CD4-positive, alpha-beta memory T cell (primary cell): ENCODE measurements around the gene CACHD1. TPM values are rescaled to one million over a fixed set of nuclear protein-coding genes. Genes with fewer than 3 reads are reported as not detected.

Experiments
- CTCF ChIA-PET: fragments of 350-600 bp; sonication (Branson Sonifier 250); formaldehyde crosslinking; loops from one replicate; lab custom pipeline; 2021; ENCODE audit warnings: inconsistent platforms; ENCODE audit not compliant: partially characterized antibody; lab: Charles Lee
- POLR2A ChIA-PET: fragments of 350-600 bp; sonication (Branson Sonifier 250); formaldehyde crosslinking; loops from one replicate; lab custom pipeline; 2021; ENCODE audit not compliant: partially characterized antibody; lab: Charles Lee
- DNase-seq, 5 donors: peaks; one replicate each; pipeline versions ENCODE4 v3.0.0 to v3.0.0-alpha.2; 2020 to 2022; ENCODE audit warnings: mixed read lengths in 1 of 5
- H3K27ac ChIP-seq: one replicate; pipeline ENCODE4 v1.7.0; 2013; ENCODE audit warnings: low read depth, low read length
- H3K27me3 ChIP-seq: 2 replicates; pipeline ENCODE4 v1.7.0; 2013; ENCODE audit warnings: mild to moderate bottlenecking, low read length, moderate library complexity; ENCODE audit not compliant: insufficient read depth
- H3K36me3 ChIP-seq: 2 replicates; pipeline ENCODE4 v1.7.0; 2013; ENCODE audit warnings: mild to moderate bottlenecking, low read length, moderate library complexity; ENCODE audit not compliant: insufficient read depth
- H3K4me1 ChIP-seq: 2 replicates; pipeline ENCODE4 v1.7.0; 2013; ENCODE audit warnings: mild to moderate bottlenecking, low read length, moderate library complexity; ENCODE audit not compliant: insufficient read depth
- H3K4me3 ChIP-seq, 2 donors: one replicate each; pipeline ENCODE4 v1.7.0; 2013; ENCODE audit warnings: low read length in 2 of 2, mild to moderate bottlenecking in 1 of 2
- H3K9me3 ChIP-seq, 2 donors: one replicate each; pipeline ENCODE4 v1.7.0; 2013; ENCODE audit warnings: low read length in 2 of 2, control low read depth in 1 of 2; ENCODE audit not compliant: control insufficient read depth in 1 of 2
- H3K27ac Mint-ChIP-seq, 7 donors: one replicate each; pipeline ENCODE4 v1.8.0; 2020 to 2021; ENCODE audit warnings: mixed read lengths in 7 of 7, mild to moderate bottlenecking in 6 of 7, inconsistent platforms in 3 of 7, moderate library complexity in 3 of 7
- H3K27me3 Mint-ChIP-seq, 2 donors: one replicate each; pipeline ENCODE4 v1.8.0; 2020 to 2021; ENCODE audit warnings: mixed read lengths in 2 of 2
- H3K36me3 Mint-ChIP-seq, 2 donors: one replicate each; pipeline ENCODE4 v1.8.0; 2020 to 2021; ENCODE audit warnings: mixed read lengths in 2 of 2, inconsistent platforms in 1 of 2, mild to moderate bottlenecking in 1 of 2
- H3K4me1 Mint-ChIP-seq, 4 donors: one replicate each; pipeline ENCODE4 v1.8.0; 2020 to 2021; ENCODE audit warnings: mixed read lengths in 4 of 4, mild to moderate bottlenecking in 1 of 4
- H3K4me3 Mint-ChIP-seq, 8 donors: one replicate each; pipeline ENCODE4 v1.8.0; 2020 to 2021; ENCODE audit warnings: mixed read lengths in 8 of 8, mild to moderate bottlenecking in 7 of 8, moderate library complexity in 6 of 8, inconsistent platforms in 3 of 8
- H3K9me3 Mint-ChIP-seq, 8 donors: one replicate each; pipeline ENCODE4 v1.8.0; 2020 to 2021; ENCODE audit warnings: mixed read lengths in 8 of 8, mild to moderate bottlenecking in 5 of 8, inconsistent platforms in 3 of 8, moderate library complexity in 1 of 8
- intact Hi-C: fragments of 100-400 bp; cut with micrococcal nuclease; formaldehyde crosslinking; loops from one replicate; pipeline ENCODE4 v1.15.1; 2023
- polyA plus RNA-seq, 2 donors: library from polyadenylated mRNA; unstranded; fragments of 300-500 nt; fragmentation: Illumina TruSeq; gene quantifications; one replicate each; pipeline ENCODE4 v1.2.3, GENCODE V29; 2021
- total RNA-seq, 2 experiments: library from RNA; stranded (reverse); gene quantifications; one replicate each; pipeline ENCODE4 v1.2.3, GENCODE V29; 2021

CACHD1 gene
- total and polyA plus RNA-seq, 4 experiments from 2014 or later = 0.11 to 0.17 TPM; not detected in 2

DNA sequence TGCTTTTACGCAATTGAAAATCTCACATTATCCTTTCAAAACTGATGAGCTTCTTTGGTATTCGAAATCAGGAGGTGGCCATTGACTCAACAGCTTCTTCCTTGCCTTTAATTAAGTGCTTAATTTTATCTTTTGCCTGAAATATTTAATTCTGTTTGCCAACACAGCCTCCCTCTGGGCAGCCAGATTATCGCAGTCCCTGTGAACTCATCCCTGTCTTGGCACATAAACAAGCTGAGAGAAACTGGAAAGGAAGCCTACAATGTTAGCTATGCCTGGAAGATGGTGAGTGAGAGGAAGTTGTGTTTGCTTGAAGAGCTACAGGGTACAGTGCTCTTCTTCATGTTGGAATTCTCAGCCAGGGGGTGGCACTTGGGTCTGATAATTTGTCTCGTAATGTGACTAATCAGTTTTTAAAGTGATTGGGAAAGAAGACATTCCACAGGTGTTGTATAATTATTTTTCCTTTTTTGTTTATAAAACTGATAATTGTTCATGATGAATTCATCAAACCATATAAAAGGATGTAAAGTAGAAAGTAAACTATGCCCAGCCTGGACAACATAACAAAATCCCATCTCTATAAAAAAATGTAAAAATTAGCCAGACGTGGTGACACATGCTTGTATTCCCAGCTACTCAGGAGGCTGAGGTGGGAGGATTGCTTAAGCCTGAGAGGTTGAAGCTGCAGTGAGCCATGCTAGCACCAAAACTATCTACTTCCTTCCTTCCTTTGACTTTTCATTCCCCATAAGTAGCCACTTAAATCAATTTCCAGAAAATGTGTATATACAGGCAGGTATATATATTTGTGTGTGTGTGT is 184.8 kb downstream of the CACHD1 start:
- H3K9me3 Mint-ChIP-seq = peaks cover 0 to 2% (median 0%) of the 10 kb centered on the region in 8 donors
- peaks cover 10 to 13% of the 10 kb centered on the region in 2 donors for H3K27me3 Mint-ChIP-seq
- Histone ChIP-seq H3K27ac (no peak overlapping the region), H3K4me3 (no peak overlapping the region), H3K4me1 (no peaks in the 10 kb centered on the region), H3K36me3 (no peaks in the 10 kb centered on the region), H3K9me3 (no peaks in the 10 kb centered on the region), H3K27me3 (no peaks in the 10 kb centered on the region)
- H3K36me3 Mint-ChIP-seq = no peaks in the 10 kb centered on the region
- no peak for DNase-seq
- H3K4me3 Mint-ChIP-seq = no peak overlapping the region
- ChIA-PET CTCF (interaction anchor here (1.2 kb wide), 1 partner anchor 23 kb away, joined by 3 read pairs; no protein-coding TSS in a partner anchor), POLR2A (interaction anchor here (0.7 kb wide), 1 partner anchor 9 kb away, joined by 3 read pairs; no protein-coding TSS in a partner anchor)
- intact Hi-C loops = no loop called here
- H3K4me1 Mint-ChIP-seq = no peaks in the 10 kb centered on the region
- H3K27ac Mint-ChIP-seq = no peak overlapping the region

- H3K9me3 ChIP-seq = no peaks in the 10 kb centered on the region
- intact Hi-C loops = no loop called here
- H3K27ac Mint-ChIP-seq = no peak overlapping the region
- no peak overlapping the region for H3K4me3 Mint-ChIP-seq
- no peaks in the 10 kb centered on the region for H3K4me1 ChIP-seq
- peaks cover 9 to 10% of the 10 kb centered on the region in 2 donors for H3K27me3 Mint-ChIP-seq
- no peaks in the 10 kb centered on the region for H3K27me3 ChIP-seq
- no peak for DNase-seq
- no peaks in the 10 kb centered on the region for H3K36me3 Mint-ChIP-seq
- H3K4me3 ChIP-seq = no peak overlapping the region
- H3K4me1 Mint-ChIP-seq = no peaks in the 10 kb centered on the region
- peaks cover 0 to 2% (median 0%) of the 10 kb centered on the region in 8 donors for H3K9me3 Mint-ChIP-seq
- ChIA-PET CTCF (no interaction called here), POLR2A (no interaction called here)
- H3K27ac ChIP-seq = no peak overlapping the region
- no peaks in the 10 kb centered on the region for H3K36me3 ChIP-seq
Observed at GRCh38 chr1:64655861-64656260, 185.9 kb downstream of the CACHD1 start.

DNA sequence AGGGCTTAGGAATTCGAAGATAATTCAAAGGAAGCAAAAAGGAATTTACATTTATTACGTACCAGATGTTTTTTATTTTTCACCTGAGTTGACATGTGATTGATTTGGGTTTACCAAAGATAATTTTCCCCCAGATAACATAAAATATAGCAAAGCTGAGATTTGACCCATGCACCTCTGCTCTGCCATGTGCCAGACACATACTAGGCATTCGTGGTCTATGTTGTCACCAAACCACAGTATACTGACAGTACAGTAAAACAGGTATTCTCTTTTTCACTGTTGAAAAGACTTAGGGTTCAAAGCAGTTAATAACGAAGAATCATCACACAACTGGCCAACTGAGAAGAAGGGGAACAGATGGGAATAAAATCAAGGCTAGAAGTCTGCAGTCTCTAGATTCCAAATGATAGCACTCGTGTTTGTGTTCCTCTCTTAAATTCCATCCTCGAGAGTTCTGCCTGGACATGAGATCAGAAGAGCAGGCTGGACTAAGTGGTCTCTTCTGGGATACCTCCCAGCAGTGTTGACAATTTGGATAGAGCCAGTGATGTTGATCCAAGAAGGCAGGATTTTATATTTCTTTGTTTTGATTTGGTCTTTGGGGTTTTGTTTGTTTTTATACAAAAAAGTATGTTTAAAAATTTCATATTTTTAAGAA is 189.7 kb downstream of the CACHD1 start:
- POLR2A ChIA-PET = no interaction called here
- Histone ChIP-seq H3K4me1 (no peaks in the 10 kb centered on the region), H3K27ac (no peak overlapping the region), H3K36me3 (no peaks in the 10 kb centered on the region), H3K9me3 (no peaks in the 10 kb centered on the region), H3K27me3 (no peaks in the 10 kb centered on the region), H3K4me3 (no peak overlapping the region)
- Mint-ChIP-seq H3K4me3 (no peak overlapping the region), H3K27ac (no peak overlapping the region), H3K27me3 (peaks cover 2 to 10% of the 10 kb centered on the region in 2 donors), H3K9me3 (no peaks in the 10 kb centered on the region), H3K36me3 (no peaks in the 10 kb centered on the region), H3K4me1 (no peaks in the 10 kb centered on the region)
- intact Hi-C loops = no loop called here
- DNase-seq = no peak
- CTCF ChIA-PET = no interaction called here

DNA sequence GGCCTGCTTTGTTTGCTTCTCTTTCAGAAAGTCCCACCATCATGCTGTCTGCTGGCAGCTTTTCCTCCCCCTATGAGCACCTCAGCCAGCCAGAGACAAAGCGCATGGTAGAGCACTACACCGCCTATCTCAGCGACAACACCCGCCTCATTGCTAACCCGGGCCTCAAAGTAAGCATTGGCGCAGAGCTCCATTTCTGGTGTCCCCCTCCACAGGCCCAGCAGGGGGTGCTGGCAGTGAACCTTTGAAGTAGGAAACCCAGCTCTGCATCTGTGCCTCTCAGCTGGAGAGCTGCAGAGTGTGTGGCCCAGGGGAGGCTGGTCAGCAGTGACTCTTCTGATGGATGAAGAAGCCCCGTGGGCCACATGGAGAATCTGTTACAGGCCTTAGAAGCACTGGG is 193.7 kb downstream of the CACHD1 start:
- Mint-ChIP-seq H3K9me3 (no peaks in the 10 kb centered on the region), H3K4me1 (no peaks in the 10 kb centered on the region), H3K27ac (no peak overlapping the region), H3K4me3 (no peak overlapping the region), H3K36me3 (no peaks in the 10 kb centered on the region), H3K27me3 (peaks cover 6 to 11% of the 10 kb centered on the region in 2 donors)
- CTCF ChIA-PET = interaction anchor here (0.6 to 2.5 kb wide), 4 partner anchors 10 to 1952 kb away, joined by 3 to 6 read pairs (median 4); no protein-coding TSS in a partner anchor
- no peaks in the 10 kb centered on the region for H3K36me3 ChIP-seq
- no peak overlapping the region for H3K27ac ChIP-seq
- intact Hi-C loops = no loop called here
- H3K4me3 ChIP-seq = no peak overlapping the region
- POLR2A ChIA-PET = interaction anchor here (0.5 kb wide), 1 partner anchor 9 kb away, joined by 3 read pairs; no protein-coding TSS in a partner anchor
- H3K9me3 ChIP-seq = no peaks in the 10 kb centered on the region
- H3K27me3 ChIP-seq = peaks cover 6% of the 10 kb centered on the region
- H3K4me1 ChIP-seq = no peaks in the 10 kb centered on the region
- no peak for DNase-seq

DNA sequence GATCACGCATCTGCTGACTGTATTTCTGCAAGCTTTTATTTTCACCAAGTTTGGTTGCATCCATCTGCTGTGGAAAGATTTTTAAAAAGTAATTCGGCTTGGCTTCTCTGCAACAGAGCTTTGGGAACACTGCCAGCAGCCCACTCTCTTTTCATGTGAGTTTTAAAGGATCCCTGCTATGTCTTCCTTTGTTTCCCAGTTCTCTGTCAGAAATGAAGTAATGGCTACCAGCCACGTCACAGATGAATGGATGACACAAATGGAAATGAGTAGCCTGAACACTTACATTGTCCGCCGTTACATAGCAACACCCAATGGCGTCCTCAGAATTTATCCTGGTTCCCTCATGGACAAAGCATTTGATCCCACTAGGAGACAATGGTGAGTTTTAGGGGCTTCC is 194.4 kb downstream of the CACHD1 start:
- Histone ChIP-seq H3K9me3 (no peaks in the 10 kb centered on the region), H3K4me3 (no peak overlapping the region), H3K27me3 (peaks cover 6% of the 10 kb centered on the region), H3K27ac (no peak overlapping the region), H3K4me1 (no peaks in the 10 kb centered on the region), H3K36me3 (no peaks in the 10 kb centered on the region)
- Mint-ChIP-seq H3K4me3 (no peak overlapping the region), H3K27me3 (peaks cover 6 to 12% of the 10 kb centered on the region in 2 donors), H3K9me3 (no peaks in the 10 kb centered on the region), H3K4me1 (no peaks in the 10 kb centered on the region), H3K36me3 (no peaks in the 10 kb centered on the region), H3K27ac (no peak overlapping the region)
- intact Hi-C loops = no loop called here
- no peak for DNase-seq
- CTCF ChIA-PET = interaction anchor here (1.2 to 2.5 kb wide), 2 partner anchors 11 to 13 kb away, joined by 3 to 6 read pairs; no protein-coding TSS in a partner anchor
- POLR2A ChIA-PET = interaction anchor here (0.5 kb wide), 1 partner anchor 10 kb away, joined by 3 read pairs; no protein-coding TSS in a partner anchor

GRCh38 chr1:64669098-64669675 is 199.3 kb downstream of the CACHD1 start:
- Histone ChIP-seq H3K4me1 (no peaks in the 10 kb centered on the region), H3K9me3 (no peaks in the 10 kb centered on the region), H3K36me3 (no peaks in the 10 kb centered on the region), H3K27ac (no peak overlapping the region), H3K27me3 (peaks cover 6% of the 10 kb centered on the region), H3K4me3 (no peak overlapping the region)
- DNase-seq = no peak
- ChIA-PET POLR2A (no interaction called here), CTCF (interaction anchor here (1.7 kb wide), 1 partner anchor 8 kb away, joined by 4 read pairs; no protein-coding TSS in a partner anchor)
- no peak overlapping the region for H3K27ac Mint-ChIP-seq
- H3K9me3 Mint-ChIP-seq = no peaks in the 10 kb centered on the region
- intact Hi-C loops = no loop called here
- peaks cover 4 to 6% of the 10 kb centered on the region in 2 donors for H3K27me3 Mint-ChIP-seq
- H3K4me1 Mint-ChIP-seq = no peaks in the 10 kb centered on the region
- H3K4me3 Mint-ChIP-seq = no peak overlapping the region
- no peaks in the 10 kb centered on the region for H3K36me3 Mint-ChIP-seq
